GM13977 (cell line): Measurements from ENCODE around the gene ZBTB17.
A peak's percentile ranks its signal among the peaks of the same experiment; 100 is the strongest.

Experiments used
- DNase-seq: peaks from one replicate; pipeline ENCODE4 v3.0.0; 2012; ENCODE audit warnings: low spot score
- in situ Hi-C: fragments of 300-500 bp; cut with MboI; formaldehyde crosslinking; loops from one replicate; pipeline ENCODE4 v1.12.0; 2022; ENCODE audit warnings: low sequenced_read_pairs, low pct_unique_long_range_greater_than_20kb, mixed read lengths, inconsistent platforms; ENCODE audit not compliant: unreplicated experiment
- TF ChIP-seq, protein P1 (sequence below): IDR thresholded peaks from 2 replicates; pipeline ENCODE4 v1.5.1; 2012; ENCODE audit warnings: mild to moderate bottlenecking, control low read depth; ENCODE audit not compliant: insufficient read depth; ENCODE audit errors: extremely low read depth, missing control alignments

Gene ZBTB17

DNA sequence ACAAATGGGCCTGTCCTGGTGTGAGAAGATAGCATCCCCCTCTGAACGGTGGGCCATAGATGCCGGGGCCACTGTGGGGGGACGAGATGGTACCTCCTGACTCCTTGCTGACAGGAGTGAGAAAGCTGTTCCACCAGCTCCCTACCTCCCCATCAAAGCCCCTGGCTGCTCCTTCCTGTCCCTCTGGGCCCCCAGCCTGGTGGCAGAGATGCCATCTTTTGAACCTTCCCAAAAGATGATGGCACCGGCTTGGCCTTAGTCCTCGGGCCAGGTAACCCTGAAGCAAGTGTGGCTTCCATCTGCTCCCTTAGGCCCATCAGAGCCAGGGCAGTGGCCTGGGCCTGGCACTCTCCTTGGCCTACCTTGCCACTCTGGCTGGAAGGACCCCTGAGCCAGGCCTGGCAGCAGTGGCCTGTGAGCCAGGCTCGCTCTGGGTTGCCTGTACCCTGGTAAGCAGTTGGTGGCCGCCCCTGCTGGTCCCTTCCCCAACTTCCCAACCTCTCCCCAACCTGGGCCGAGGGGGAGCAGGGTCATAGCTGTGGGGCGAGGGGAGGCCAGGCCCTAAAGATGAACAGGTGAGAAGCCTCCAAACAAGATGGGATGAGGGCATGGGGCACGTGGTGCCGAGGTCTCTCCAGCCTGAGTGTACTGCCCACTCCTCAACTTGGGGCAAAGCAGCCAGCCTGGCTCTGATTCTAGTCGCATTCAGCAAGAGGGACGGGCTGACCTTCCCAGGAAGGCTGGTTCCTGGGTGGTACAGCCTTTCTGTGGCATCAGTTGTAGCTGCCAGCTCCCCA, 34.7 kb downstream of the ZBTB17 start:
- DNase-seq, result no peak
- TF ChIP-seq, protein P1, sequence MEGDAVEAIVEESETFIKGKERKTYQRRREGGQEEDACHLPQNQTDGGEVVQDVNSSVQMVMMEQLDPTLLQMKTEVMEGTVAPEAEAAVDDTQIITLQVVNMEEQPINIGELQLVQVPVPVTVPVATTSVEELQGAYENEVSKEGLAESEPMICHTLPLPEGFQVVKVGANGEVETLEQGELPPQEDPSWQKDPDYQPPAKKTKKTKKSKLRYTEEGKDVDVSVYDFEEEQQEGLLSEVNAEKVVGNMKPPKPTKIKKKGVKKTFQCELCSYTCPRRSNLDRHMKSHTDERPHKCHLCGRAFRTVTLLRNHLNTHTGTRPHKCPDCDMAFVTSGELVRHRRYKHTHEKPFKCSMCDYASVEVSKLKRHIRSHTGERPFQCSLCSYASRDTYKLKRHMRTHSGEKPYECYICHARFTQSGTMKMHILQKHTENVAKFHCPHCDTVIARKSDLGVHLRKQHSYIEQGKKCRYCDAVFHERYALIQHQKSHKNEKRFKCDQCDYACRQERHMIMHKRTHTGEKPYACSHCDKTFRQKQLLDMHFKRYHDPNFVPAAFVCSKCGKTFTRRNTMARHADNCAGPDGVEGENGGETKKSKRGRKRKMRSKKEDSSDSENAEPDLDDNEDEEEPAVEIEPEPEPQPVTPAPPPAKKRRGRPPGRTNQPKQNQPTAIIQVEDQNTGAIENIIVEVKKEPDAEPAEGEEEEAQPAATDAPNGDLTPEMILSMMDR, result no peak
- in situ Hi-C loops, result no loop called here

DNA sequence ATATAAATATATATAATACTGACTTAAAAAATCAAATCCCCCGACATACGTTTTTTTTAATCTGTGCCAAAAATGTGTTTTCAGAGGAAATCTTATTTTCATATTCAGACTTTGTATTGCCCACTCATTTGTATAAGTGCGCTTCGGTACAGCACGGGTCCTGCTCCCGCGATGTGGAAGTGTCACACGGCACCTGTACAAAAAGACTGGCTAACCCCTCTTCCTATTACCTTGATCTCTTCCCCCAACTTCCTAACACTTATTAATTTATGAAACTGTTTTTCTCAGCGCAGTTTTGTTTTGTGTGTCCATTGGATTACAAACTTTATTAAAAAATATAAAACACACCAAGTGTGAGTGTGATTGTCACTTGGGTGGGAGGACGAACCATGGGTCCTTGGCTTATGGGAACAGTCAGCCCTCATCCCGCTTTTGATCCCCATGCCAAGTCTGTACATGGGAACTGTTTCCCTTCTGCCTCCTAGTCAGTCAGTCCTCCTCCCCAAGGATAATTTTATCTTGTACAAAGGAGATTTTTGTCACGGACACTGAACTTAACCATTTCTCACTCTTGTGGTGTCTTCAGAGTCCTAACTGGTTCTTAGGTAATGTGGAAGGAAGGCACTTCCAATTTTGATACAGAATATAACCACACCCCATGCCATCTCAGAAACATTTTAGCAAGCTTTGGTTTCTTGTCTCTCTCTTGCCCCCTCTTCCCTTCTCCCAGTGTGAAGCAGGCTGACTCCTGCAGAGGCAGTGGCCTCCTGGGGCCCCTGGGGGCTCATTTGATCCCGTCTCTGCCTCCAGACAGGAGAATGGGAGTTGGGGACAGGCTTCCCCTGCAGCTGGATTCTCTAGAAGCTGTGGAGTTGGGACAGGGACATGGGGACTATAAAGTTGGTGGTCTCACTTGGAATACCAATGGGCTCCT, 35.5 kb downstream of the ZBTB17 start:
- no peak for DNase-seq
- TF ChIP-seq, protein P1, result no peak
- in situ Hi-C loops, result no loop called here

GRCh38 chr1:15939181-15940109, 36.5 kb downstream of the ZBTB17 start:
- in situ Hi-C loops, result no loop called here
- no peak for DNase-seq
- TF ChIP-seq, protein P1, result no peak

- TF ChIP-seq, protein P1, result no peak
- in situ Hi-C loops, result no loop called here
- DNase-seq, result no peak
Measured at GRCh38 chr1:15938628-15939161, 37.2 kb downstream of the ZBTB17 start.

DNA sequence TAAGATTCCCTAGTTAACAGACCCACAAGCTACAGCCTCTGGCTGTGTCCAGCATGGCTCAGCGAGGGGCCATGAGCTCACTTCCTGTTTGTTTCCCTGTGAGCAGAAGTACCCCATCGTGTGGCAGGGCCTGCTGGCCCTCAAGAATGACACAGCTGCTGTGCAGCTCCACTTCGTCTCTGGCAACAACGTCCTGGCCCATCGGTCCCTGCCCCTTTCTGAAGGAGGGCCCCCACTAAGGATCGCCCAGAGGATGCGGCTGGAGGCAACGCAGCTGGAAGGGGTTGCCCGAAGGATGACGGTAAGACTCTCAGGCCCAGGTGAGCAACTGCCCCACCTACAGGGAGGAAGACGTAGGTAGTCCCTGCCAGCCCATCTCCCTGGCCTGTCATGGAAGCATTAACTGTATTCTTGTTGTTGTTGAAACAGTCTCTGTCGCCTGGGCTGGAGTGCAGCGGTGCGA, 38.2 kb downstream of the ZBTB17 start:
- no peak for DNase-seq
- in situ Hi-C loops, result no loop called here
- TF ChIP-seq, protein P1, result peak; percentile 17
